Cortex of kidney (tissue), 1 donor: ENCODE measurements around the gene PLEKHG3.
"Not testable (repeated sequence)": the region's sequence is repeated elsewhere in the genome, so short reads cannot be mapped to it uniquely, and the experiment has no call there.

ENCODE experiments used
- DNase-seq: peaks from one replicate; lab custom pipeline; 2025; lab: John Stamatoyannopoulos, UW

The PLEKHG3 gene

DNA sequence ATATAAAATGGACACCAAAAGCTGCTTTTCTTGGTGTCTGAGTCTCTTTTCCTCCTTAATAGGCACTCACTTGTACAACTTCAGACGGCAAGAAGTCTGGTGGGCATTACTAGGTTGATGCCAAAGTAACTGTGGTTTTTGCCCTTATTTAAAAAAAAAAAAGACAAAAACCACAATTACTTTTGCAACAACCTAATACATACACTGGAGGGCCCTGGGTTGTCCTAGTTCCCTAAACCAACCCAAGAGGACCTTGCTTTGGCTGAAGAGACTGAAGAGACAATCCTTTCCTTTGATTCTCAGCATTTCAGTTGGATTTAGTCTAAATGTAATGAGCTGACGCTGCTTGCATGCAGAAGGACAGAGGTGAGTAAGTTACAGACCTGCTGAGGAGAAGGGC, 16.2 kb upstream of the PLEKHG3 start:
- no peak for DNase-seq

DNA sequence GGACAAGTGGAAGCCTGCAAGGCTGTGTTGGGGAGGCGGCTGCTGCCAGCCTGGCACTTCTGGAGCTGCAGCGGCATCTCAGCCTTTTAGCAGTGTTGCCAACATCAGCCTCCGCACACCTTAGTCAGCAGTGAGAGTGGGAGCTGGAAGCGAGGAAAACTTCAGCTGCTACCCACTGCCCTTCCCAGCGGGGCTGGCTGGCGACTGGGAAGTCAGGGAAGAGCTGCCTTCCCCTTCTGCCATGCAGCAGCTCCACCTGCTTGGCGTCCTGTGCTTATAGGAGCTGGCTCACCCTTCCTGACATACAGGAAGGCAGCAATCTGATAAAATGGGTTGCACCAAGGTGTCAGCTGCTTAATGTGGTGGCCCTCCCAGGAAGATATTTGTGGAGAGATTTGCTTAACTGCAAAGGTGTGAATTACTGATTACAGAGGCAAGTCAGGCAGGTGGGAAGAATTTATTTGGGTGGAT, 15.4 kb upstream of the PLEKHG3 start:
- no peak for DNase-seq

DNA sequence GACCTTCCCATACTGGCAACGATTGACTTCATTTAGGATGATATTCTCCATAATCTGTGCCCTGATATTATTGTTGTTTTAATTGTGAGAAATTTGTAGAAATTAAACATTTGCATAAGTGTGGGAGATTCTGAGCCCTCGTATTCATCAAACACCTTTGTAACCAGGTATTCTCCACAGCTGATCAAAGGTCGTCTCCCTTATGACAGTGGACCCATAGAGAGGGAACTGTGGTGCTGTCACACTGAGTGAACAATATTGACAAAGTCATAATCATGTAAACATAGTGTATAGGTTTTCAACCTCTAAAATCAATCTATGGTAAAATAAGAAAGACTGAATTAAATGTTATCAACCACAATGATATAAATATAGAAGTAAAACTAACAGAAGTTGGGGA, 14.9 kb upstream of the PLEKHG3 start:
- DNase-seq: no peak

DNA sequence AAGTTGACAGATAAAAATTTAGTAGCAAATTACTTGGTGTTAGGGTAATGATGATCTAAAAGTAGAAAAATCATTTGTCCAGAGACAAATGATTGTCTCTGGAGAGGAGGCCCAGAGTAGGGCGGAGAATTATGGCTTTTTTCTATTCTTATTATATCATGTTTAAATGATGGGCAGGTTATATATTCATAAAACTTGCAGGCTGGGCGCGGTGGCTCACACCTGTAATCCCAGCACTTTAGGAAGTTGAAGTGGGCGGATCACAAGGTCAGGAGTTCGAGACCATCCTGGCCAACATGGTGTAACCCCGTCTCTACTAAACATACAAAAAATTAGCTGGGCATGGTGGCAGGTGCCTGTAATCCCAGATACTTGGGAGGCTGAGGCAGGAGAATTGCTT, 13.6 kb upstream of the PLEKHG3 start:
- DNase-seq: not testable (repeated sequence)

GRCh38 chr14:64691376-64691775, 12.8 kb upstream of the PLEKHG3 start:
- DNase-seq: no peak

GRCh38 chr14:64692189-64692985, 11.8 kb upstream of the PLEKHG3 start:
- no peak for DNase-seq

DNA sequence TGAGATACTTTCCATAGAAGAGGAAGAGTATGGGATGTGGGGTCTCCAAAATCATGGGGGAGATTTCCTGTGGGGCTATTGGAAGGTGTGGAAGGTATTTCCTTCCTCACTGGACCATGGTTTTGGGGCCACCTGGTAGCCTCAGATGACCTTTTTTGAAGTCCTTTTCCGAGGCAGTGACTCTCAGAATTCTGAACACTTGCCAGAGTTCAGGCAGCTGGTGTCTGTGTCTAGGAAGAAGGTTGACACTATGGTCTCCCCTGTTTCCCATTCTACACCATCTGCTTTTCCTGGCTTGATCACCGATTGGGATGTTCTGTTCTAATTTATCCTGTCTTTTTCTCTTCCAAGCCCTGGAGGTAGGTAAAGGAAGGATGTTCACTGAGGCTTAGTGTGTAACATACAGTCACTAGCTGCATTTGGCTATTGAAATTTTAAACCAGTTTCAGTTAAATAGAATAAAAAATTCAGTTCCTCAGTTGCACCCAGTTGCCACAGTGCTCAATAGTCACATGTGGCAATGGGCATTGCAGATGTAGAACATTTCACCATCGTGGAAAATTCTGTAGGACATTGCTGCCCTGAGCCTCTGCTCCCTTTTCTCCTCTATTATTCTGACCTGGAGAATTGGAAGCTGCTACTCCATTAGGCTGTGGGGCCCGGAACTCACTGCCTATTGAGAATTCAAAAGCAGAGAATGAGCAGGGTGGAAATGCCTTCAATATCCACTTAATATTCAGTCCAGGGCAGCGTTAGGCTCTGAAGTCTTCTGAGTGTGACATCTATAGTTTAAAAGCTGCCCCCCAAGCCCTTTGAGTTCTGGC, 11.0 kb upstream of the PLEKHG3 start:
- no peak for DNase-seq

DNA sequence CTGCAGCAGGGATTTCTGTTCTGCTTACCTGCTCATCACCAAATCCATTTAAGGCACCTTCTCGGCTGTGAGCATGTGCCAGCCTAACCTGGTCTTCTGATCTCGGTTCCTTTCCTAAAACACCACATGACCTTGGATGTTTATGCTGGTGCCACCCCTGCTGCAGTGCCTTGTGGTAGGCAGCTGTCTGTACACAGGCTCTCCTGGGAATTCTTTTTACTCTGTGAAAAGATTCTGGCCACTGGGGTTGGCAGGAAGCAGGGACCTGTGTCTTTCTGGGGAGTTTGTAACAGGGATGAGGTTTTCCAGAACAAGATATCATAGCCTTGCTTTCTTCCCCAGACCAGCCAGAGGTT, 10.4 kb upstream of the PLEKHG3 start:
- DNase-seq: no peak

GRCh38 chr14:64695071-64695470, 9.2 kb upstream of the PLEKHG3 start:
- DNase-seq: no peak

- DNase-seq: no peak
These were observed 7.8 kb upstream of the PLEKHG3 start for GRCh38 chr14:64696355-64696857.

GRCh38 chr14:64698903-64699302, 5.3 kb upstream of the PLEKHG3 start:
- no peak for DNase-seq

- DNase-seq: no peak
These were observed 3.9 kb upstream of the PLEKHG3 start for GRCh38 chr14:64700290-64700689.

DNA sequence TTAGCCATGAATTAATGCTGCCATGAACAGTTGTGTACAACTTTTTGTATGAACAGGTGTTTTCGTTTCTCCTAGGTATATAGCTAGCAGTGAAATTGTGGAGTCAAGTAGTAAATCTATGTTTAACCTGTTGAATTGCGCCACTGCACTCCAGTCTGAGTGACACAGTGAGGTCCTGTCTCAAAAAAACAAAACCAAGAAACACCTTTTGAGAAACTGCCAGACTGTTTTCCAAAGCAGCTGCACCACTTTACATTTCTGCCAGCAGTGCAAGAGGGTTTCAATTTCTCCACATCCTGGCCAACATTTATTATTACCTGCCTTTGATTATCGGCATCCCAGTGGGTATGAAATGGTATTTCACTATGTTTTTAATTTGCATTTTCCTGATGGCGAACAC, 3.3 kb upstream of the PLEKHG3 start:
- no peak for DNase-seq

DNA sequence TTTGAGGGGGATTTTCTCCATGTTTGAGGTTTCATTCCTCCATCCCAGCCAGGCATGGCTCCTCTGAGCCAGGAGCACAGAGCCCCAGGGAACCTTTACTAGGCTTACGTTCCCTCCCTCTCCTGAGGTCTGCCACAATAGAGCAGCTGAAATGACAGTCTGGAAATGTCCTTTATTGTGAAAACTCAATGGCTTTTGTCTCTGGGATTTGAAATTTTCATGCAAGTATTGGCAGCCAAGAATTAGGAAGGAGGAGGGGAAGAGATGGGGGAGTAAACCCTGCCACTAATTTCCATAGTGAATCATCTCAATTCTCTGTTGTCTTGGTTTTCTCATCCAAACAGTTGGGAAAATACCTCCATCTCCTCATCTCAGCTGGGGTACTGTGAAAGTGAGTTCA, 2.6 kb upstream of the PLEKHG3 start:
- DNase-seq: no peak

GRCh38 chr14:64702493-64703394, 1.5 kb upstream of the PLEKHG3 start:
- no peak for DNase-seq

- DNase-seq: no peak
These were observed 655 bp upstream of the PLEKHG3 start for GRCh38 chr14:64703395-64704142.

DNA sequence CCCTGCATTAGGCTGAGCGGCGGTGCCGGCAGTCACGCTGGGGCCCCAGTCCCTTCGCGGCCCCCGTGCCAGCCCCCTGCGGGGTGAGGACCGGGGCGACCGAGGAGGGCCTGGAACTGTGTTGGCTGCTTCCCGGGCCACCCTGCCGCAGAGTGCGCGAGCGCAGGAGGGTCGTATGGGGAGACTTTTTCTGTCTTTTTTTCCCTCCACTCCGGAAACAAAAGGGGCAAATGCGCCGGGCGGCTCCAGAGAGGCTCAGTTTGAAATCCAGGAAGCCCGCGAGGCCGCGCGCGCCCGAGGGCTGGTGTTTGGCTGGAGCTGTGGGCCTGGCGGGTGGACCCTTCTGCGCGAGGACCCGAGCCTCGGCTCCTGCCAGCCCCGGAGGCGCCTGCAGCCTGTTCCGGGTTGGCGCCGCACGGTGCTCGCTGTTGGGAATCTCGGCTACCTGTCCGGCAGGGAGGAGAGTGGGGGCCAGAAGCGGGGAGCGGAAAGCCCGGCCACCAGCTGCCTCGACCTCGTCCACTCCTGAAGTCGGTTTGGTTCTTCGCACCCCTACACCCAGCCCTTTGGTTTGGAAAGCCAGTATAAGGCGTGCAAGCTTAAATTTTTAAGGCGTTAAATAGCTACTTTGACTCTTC, 638 bp downstream of the PLEKHG3 start:
- no peak for DNase-seq

- no peak for DNase-seq
These were observed 1.3 kb downstream of the PLEKHG3 start for GRCh38 chr14:64705381-64706118.

GRCh38 chr14:64706119-64706592, 1.9 kb downstream of the PLEKHG3 start:
- no peak for DNase-seq
